SU-DHL-6 (cell line): Measurements from ENCODE around the gene CHERP.

Experiments
- H2AFZ ChIP-seq: fragments of 200-600 bp; sonication (generic); 2 replicates; pipeline ENCODE4 v1.6.1; 2014; ENCODE audit warnings: low read depth, mild to moderate bottlenecking, moderate library complexity, mixed read lengths, antibody characterized with exemption, low read length; ENCODE audit not compliant: severe bottlenecking
- H3F3A ChIP-seq: fragments of 200-600 bp; shearing (Covaris generic); 2 replicates; pipeline ENCODE4 v1.6.0; 2016; ENCODE audit warnings: antibody characterized with exemption, mild to moderate bottlenecking; ENCODE audit not compliant: insufficient read depth
- H3K27ac ChIP-seq: fragments of 200-600 bp; sonication (generic); 2 replicates; pipeline ENCODE4 v1.5.1; 2016; ENCODE audit warnings: low read depth, mild to moderate bottlenecking, low read length, moderate library complexity, mixed read lengths
- H3K27me3 ChIP-seq: fragments of 200-600 bp; sonication (generic), shearing (Covaris generic); 2 replicates; pipeline ENCODE4 v1.6.0; 2014; ENCODE audit warnings: mild to moderate bottlenecking, low read length
- H3K36me3 ChIP-seq: fragments of 200-600 bp; sonication (generic); 2 replicates; pipeline ENCODE4 v1.6.1; 2014; ENCODE audit warnings: mild to moderate bottlenecking, low read length, mixed read lengths
- H3K4me2 ChIP-seq: fragments of 300-600, 200-600 bp; shearing (Covaris generic), sonication (generic); 2 replicates; pipeline ENCODE4 v1.6.0; 2014; ENCODE audit warnings: low read length, low read depth, mild to moderate bottlenecking; ENCODE audit not compliant: poor library complexity, severe bottlenecking
- H3K4me3 ChIP-seq: fragments of 200-600 bp; sonication (generic); 2 replicates; pipeline ENCODE4 v1.5.1; 2014; ENCODE audit warnings: antibody characterized with exemption, low read length, mild to moderate bottlenecking, mixed read lengths; ENCODE audit not compliant: insufficient read depth, poor library complexity, severe bottlenecking
- H3K79me2 ChIP-seq: fragments of 200-600 bp; sonication (generic); 2 replicates; pipeline ENCODE4 v1.6.1; 2014; ENCODE audit warnings: mild to moderate bottlenecking, low read length, moderate library complexity; ENCODE audit not compliant: insufficient read depth
- H3K9ac ChIP-seq: fragments of 200-600 bp; sonication (generic); 2 replicates; pipeline ENCODE4 v1.7.0; 2014; ENCODE audit warnings: mild to moderate bottlenecking, low read length
- H3K9me2 ChIP-seq: fragments of 200-600 bp; sonication (generic); replicated peaks from 2 replicates; pipeline ENCODE4 v1.6.1; 2014; ENCODE audit warnings: low read length; ENCODE audit not compliant: insufficient read depth
- H3K9me3 ChIP-seq: fragments of 200-600 bp; sonication (generic); 2 replicates; pipeline ENCODE4 v1.6.1; 2014; ENCODE audit warnings: low read length, mixed read lengths; ENCODE audit not compliant: insufficient read depth
- H4K20me1 ChIP-seq: fragments of 200-600 bp; sonication (generic); 2 replicates; pipeline ENCODE4 v1.6.1; 2014; ENCODE audit warnings: low read depth, mild to moderate bottlenecking, antibody characterized with exemption, low read length, moderate library complexity, mixed read lengths
- EZH2phosphoT487 ChIP-seq: fragments of 200-600 bp; sonication (generic), shearing (Covaris generic); conservative IDR thresholded peaks from 2 replicates; pipeline ENCODE4 v1.6.1; 2018; ENCODE audit warnings: mild to moderate bottlenecking, antibody characterized with exemption, low read length, moderate library complexity, mixed read lengths
- TF ChIP-seq, protein P1 (sequence below): fragments of 200-600 bp; sonication (generic); IDR thresholded peaks from one replicate; pipeline ENCODE4 v1.5.1; 2017; ENCODE audit warnings: antibody characterized with exemption, mild to moderate bottlenecking, low read length, moderate library complexity; ENCODE audit not compliant: insufficient read depth, poor library complexity, severe bottlenecking

CHERP gene

DNA sequence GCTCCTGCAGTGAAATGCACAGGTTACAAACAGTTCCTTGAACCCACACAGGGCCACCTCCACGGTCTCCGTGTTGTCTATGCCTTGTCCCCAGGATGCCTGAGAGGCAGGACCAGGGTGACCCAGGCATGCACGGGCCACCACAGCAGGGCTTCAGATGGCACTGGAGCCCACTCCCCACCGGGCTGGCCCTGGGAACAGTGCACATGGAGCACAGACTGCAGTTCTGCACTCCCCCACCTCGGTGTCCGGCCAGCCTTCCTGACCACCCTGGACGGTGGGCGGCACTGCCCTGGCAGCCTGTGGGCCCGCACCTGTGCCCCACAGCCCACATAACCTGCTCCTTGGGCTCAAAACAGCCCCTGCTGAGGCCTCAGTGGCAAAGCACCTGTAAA, 44.2 kb upstream of the CHERP start:
- Histone ChIP-seq H3K79me2 (peaks cover 71% of the 10 kb centered on the region), H3K36me3 (no peaks in the 10 kb centered on the region), H3K9ac (peak overlapping the region; percentile 79), H3K9me3 (no peaks in the 10 kb centered on the region), H3K4me3 (peak overlapping the region; percentile 35), H3K27ac (peak overlapping the region; percentile 98), H3K4me2 (peak overlapping the region; percentile 91), H4K20me1 (no peaks in the 10 kb centered on the region), H3K27me3 (no peaks in the 10 kb centered on the region), H3K9me2 (no peaks in the 10 kb centered on the region), H2AFZ (no peak overlapping the region), H3F3A (peaks cover 67% of the 10 kb centered on the region)
- no peak for TF ChIP-seq EZH2phosphoT487
- TF ChIP-seq, protein P1, sequence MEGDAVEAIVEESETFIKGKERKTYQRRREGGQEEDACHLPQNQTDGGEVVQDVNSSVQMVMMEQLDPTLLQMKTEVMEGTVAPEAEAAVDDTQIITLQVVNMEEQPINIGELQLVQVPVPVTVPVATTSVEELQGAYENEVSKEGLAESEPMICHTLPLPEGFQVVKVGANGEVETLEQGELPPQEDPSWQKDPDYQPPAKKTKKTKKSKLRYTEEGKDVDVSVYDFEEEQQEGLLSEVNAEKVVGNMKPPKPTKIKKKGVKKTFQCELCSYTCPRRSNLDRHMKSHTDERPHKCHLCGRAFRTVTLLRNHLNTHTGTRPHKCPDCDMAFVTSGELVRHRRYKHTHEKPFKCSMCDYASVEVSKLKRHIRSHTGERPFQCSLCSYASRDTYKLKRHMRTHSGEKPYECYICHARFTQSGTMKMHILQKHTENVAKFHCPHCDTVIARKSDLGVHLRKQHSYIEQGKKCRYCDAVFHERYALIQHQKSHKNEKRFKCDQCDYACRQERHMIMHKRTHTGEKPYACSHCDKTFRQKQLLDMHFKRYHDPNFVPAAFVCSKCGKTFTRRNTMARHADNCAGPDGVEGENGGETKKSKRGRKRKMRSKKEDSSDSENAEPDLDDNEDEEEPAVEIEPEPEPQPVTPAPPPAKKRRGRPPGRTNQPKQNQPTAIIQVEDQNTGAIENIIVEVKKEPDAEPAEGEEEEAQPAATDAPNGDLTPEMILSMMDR = no peak

DNA sequence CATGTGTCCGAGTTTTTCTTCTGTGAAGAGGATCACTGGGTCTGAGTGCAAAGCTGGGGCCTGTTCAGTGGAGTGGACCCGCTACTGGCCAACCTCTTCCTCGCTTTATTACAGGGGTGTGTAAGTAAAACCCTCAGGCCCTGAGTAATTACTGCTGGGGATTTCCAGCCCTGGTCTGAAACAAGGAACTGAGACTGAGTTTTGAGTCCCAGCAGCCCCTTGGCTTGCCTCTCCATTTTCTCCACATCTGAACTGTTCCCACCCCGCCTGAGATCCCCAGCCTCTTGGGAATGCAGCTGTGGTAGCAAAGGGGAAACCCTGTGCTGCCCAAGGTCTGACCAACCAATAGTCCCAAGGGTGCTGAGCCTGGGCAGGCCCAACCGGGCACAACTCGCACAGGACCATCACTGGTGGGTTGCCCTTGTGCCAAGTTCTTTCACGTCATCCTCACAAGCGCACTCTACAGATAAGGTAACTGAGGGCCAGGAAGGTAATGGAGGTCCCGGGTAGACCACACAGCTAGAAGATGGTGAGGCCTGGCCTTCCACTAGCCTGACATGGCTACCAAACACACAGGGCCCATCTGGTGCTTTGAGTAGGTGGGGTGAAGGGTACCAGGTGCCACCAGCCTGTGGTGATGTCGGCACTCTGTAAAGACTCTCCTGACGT, 43.7 kb upstream of the CHERP start:
- H3K36me3 ChIP-seq = no peaks in the 10 kb centered on the region
- H3K79me2 ChIP-seq = peaks cover 72% of the 10 kb centered on the region
- H3K27me3 ChIP-seq = no peaks in the 10 kb centered on the region
- TF ChIP-seq, protein P1 = no peak
- TF ChIP-seq EZH2phosphoT487 = no peak
- H3K27ac ChIP-seq = peak overlapping the region; percentile 98
- no peaks in the 10 kb centered on the region for H3K9me3 ChIP-seq
- H3K9ac ChIP-seq = peak overlapping the region; percentile 79
- H2AFZ ChIP-seq = no peak overlapping the region
- H3F3A ChIP-seq = peaks cover 62% of the 10 kb centered on the region
- H3K4me3 ChIP-seq = peak overlapping the region; percentile 69
- H3K9me2 ChIP-seq = no peaks in the 10 kb centered on the region
- peak overlapping the region; percentile 91 for H3K4me2 ChIP-seq
- no peaks in the 10 kb centered on the region for H4K20me1 ChIP-seq

DNA sequence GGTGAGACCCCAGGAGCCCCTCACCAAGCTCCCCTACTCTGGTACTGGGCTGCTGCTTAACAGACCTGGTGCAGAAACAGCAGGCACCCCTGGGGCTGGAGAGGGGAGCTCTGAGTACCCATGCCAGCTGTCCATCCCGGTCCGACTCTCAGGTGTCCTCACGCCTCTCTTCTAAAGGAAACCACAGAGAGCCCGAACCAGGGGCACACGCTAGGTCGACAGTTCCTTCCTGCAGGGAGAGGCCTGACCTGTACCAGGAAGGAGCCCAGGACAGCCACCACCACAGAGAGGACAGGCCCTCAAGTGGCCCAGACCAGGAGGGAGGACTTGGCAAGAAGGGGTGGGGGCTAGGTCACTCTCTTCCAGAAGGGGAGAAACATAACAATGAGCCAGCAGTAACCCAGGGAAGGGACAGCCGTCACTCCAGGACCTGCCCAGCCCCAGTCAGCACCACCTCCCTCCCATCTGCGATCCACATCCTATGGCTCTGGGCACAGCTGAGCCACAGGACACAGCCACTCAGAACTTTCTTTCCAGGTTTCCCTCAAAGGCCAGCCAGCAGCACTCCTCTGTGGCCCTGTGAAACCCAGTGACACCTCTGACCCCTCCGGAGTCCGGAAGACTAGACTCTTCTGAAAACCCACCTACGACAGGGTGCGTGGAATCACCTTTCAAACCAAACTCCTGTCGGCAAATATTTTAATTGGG, 43.0 kb upstream of the CHERP start:
- Histone ChIP-seq H4K20me1 (no peaks in the 10 kb centered on the region), H2AFZ (no peak overlapping the region), H3K9me2 (no peaks in the 10 kb centered on the region), H3K36me3 (no peaks in the 10 kb centered on the region), H3K4me2 (peak overlapping the region; percentile 91), H3K4me3 (peak overlapping the region; percentile 69), H3K9me3 (no peaks in the 10 kb centered on the region), H3K79me2 (peaks cover 74% of the 10 kb centered on the region), H3F3A (peaks cover 58% of the 10 kb centered on the region), H3K27me3 (no peaks in the 10 kb centered on the region), H3K9ac (peak overlapping the region; percentile 79), H3K27ac (peak overlapping the region; percentile 98)
- no peak for TF ChIP-seq EZH2phosphoT487
- TF ChIP-seq, protein P1 = no peak
